GM21576 (cell line): ENCODE data around the gene PMIS2.
A peak's percentile ranks its signal among the peaks of the same experiment; 100 is the strongest.

Source experiments
- ATAC-seq: cut with Tn5 transposase; IDR thresholded peaks from one replicate; pipeline ENCODE4 v1.9.1; 2021; ENCODE audit warnings: mild to moderate bottlenecking, moderate library complexity; ENCODE audit not compliant: unreplicated experiment

The PMIS2 gene

DNA sequence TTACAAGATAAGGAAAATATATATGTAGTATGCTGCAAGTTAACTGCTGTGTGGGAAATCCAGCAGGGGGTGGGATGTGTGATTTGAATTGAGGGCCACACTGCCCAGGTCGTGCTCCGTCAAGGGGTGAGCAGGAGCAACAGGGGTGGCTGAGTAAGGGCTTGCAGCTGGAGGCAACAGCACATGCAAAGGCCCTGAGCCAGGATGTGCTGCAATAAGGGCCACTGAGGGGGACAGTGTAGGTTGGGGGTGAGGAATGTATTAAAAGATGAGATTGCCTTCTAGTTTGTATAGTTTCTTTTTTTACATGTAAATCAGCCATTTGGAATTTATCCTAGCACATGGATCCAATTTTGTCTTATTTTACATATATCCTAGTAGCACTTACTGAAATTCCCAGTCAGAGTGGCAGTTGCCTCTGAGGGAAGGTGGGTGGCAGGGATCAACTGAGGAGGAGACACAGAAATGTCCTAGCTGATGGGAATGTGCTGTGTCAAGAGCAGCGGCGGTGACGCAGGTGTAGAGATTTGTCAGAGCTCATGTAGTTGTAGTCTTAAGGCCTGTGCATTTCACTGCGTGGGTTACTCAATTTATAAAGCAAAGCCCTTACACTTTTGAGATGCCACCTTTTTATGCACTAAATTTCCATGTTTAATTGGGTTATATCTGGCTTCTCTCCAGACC lies 37.5 kb downstream of the PMIS2 start:
- ATAC-seq: no peak

DNA sequence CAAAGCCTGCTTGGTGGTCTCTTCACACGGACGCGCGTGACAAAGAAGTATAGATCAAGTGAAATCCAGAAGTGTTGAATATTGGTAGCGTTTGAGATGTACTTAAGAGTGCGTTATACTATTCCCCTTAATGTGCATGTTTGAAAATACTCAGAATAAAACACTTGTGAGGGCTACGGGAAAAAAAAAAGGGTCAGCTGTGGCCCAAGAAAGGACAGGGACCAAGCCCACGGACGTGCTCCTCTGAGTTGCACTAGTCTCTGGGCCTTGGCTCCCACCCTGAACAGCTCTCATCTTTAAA lies 42.2 kb downstream of the PMIS2 start:
- no peak for ATAC-seq

DNA sequence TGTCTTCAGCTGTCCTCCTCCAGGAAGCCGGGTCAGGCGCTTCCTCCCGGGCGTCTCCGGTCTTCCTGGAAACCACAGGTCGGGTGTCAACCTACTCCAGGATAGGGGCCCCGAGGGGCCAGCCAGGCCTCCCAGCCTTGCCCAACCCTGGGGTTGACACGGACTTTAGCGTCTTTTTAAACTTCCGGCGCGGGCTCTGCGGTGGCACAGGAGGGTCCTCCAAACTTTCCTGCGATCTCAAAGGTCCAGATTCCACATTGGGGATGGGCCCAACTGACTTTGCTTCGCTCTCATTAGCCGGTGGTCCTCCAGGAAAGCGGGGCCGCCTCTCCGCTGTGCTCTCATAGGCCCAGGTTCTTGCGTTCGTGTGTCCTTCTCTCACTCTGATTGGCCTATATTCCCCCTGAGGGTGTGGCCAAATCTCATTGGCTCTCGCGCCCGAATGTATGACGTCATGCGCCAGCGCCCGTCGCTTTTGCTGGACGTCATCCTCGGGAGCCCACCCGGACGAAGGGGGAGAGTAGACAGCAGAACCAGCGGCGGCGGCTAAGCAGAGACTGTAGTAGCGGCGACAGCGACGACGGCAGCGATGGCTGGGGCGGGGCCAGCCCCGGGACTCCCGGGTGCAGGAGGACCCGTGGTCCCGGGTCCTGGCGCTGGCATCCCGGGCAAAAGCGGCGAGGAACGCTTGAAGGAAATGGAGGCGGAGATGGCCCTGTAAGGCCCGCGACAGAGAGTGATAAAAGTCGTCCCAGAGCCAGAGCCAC lies 42.8 kb downstream of the PMIS2 start, which contains the start of gene RBM42:
RBM42 (plus strand) TSS at position 472 of the 767 bp plus-strand sequence; CDS start at position 590, 118 bp downstream.
- peak; percentile 94 for ATAC-seq

DNA sequence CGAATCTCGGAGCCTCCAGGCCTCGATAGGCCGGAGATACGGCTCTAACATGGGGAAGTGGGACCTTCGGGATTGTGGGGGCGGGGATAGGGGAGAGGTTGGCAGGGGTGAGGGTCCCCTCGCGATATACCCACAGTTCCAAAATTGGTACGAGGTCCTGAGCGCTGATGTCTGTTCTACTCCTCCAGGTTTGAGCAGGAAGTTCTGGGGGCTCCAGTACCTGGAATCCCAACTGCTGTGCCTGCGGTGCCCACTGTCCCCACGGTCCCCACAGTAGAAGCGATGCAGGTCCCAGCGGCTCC lies 43.3 kb downstream of the PMIS2 start:
- no peak for ATAC-seq

DNA sequence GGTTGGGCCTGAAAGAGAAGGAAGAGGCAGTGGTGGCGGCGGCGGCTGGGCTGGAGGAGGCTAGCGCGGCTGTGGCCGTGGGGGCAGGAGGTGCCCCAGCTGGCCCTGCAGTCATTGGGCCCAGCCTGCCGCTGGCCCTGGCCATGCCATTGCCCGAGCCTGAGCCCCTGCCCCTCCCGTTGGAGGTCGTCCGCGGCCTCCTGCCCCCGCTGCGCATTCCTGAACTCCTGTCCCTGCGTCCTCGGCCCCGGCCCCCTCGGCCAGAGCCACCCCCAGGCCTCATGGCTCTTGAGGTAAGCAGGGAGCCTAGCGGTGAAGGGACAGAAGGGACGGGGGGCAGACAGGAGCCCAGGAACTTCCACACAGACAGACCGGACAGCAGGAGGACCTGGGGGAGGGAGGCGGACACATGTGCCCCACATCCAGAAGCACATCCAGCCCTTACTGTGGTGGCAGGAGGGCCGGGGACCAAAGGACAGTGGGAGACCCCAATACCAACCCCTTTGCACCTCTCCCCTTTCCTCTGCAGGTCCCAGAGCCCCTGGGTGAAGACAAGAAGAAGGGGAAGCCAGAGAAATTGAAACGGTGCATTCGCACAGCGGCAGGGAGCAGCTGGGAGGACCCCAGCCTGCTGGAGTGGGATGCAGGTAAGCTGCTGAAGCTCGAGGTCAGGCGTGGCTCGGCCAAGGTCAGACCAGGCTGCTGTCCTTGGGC lies 47.9 kb downstream of the PMIS2 start:
- ATAC-seq: no peak

DNA sequence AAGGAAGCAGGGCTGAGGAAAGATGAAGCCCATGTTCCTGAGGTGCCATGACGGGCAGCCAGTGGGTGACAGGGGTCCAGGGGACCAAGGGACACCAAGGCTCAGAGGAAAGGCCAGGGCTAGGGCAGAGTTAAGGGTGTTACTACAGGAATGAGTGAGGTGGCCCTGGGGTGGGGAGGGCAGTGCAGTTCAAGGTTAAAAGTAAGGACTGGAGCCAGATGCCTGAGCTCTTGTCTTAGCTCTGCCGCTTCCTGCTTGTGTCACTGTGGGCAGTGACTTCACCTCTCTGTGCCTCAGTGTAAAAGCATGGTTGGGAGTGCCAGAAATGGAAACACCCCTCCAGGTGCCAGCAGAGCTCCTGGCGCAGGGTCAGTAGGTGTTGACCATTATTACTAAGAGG lies 50.7 kb downstream of the PMIS2 start:
- ATAC-seq: no peak
